ENCODE measurements around the gene CCDC51. TPM values are rescaled to one million over a fixed set of nuclear protein-coding genes. Genes with fewer than 3 reads are reported as not detected.
"Not testable (repeated sequence)": the region's sequence is repeated elsewhere in the genome, so short reads cannot be mapped to it uniquely, and the experiment has no call there.

Gene CCDC51
- total RNA-seq, 1 experiment from 2014 or later, result 29.3 TPM

GRCh38 chr3:48402281-48402732 is 37.6 kb downstream of the CCDC51 start:
- Histone ChIP-seq H4K20me1 (ENCODE audit: insufficient read depth) (no peaks in the 10 kb centered on the region), H3K9me2 (ENCODE audit: insufficient read depth) (no peaks in the 10 kb centered on the region), H3K36me3 (ENCODE audit: control insufficient read depth in 1 of 2, insufficient read depth in 2 of 2, low read length in 2 of 2) (peaks cover 0 to 2% of the 10 kb centered on the region in 2 experiments; a peak in 1 of 4 replicates), H3K79me2 (ENCODE audit: insufficient read depth, low read length) (no peaks in the 10 kb centered on the region), H3K27ac (ENCODE audit: low read depth, low read length) (peak overlapping the region; percentile 64), H3K9ac (ENCODE audit: low read length) (peak overlapping the region; percentile 23), H3K4me1 (ENCODE audit: control insufficient read depth in 1 of 2, insufficient read depth in 2 of 2, low read length in 2 of 2) (peaks cover 14 to 39% of the 10 kb centered on the region in 2 experiments), H2AFZ (ENCODE audit: low read depth, low read length, poor library complexity, severe bottlenecking) (no peak overlapping the region), H3K9me3 (ENCODE audit: control insufficient read depth in 1 of 2, insufficient read depth in 1 of 2, low read depth in 1 of 2, low read length in 2 of 2) (no peaks in the 10 kb centered on the region), H3K27me3 (ENCODE audit: insufficient read depth, low read length) (no peaks in the 10 kb centered on the region), H3K4me2 (ENCODE audit: low read length) (peak overlapping the region; percentile 58), H3K4me3 (replicated peaks in 1 of 2; ENCODE audit: low read depth in 1 of 2, low read length in 2 of 2) (no peak overlapping the region)
- TF ChIP-seq EGR1 (IDR thresholded peaks at IDR 0.05; ENCODE audit: low read depth) (no peak), SRF (IDR thresholded peaks at IDR 0.05; ENCODE audit: low read depth) (no peak), MAX (IDR thresholded peaks at IDR 0.05) (peak; percentile 95), JUND (IDR thresholded peaks at IDR 0.05) (peak; percentile 70), FOSL1 (IDR thresholded peaks at IDR 0.05; ENCODE audit: low read depth) (peak; percentile 88), SP1 (IDR thresholded peaks at IDR 0.05; ENCODE audit: low read depth) (peak; percentile 38; the same call in 1 of the 2 replicates), TCF7L2 (IDR thresholded peaks at IDR 0.05; ENCODE audit: borderline replicate concordance, extremely low read depth, insufficient read depth, insufficient read length) (peak; percentile 43)
- intact Hi-C loops (cut with micrococcal nuclease), result no loop called here
- DNase-seq (ENCODE audit: low read depth, low spot score) (peak; percentile 46), ATAC-seq (peak; percentile 65)
- no TSS peak for BruUV-seq (replicated peaks)
- RAD21 ChIA-PET (ENCODE audit: low non-redundant PET in 1 of 2, low total read pairs in 2 of 2, uncharacterized antibody in 2 of 2, unreplicated experiment in 2 of 2), result interaction anchor here (1.8 to 4.1 kb wide), 3 partner anchors 31 to 34 kb away, joined by 23 to 59 read pairs (median 54); no protein-coding TSS in a partner anchor
- POLR2A ChIA-PET, result no interaction called here
- CTCF ChIA-PET, result interaction anchor here (1.8 to 8.0 kb wide), 2 partner anchors 33 to 156 kb away, joined by 11 to 386 read pairs; no protein-coding TSS in a partner anchor

- H3K9ac ChIP-seq (ENCODE audit: low read length), result peak overlapping the region; percentile 23; the same call in 1 of the 2 replicates
- RAD21 ChIA-PET (ENCODE audit: low non-redundant PET in 1 of 2, low total read pairs in 2 of 2, uncharacterized antibody in 2 of 2, unreplicated experiment in 2 of 2), result interaction anchor here (0.7 to 4.1 kb wide), 11 partner anchors 32 to 233 kb away, joined by 3 to 59 read pairs (median 6); partner anchors contain the start of gene SLC26A6 (in 1 of the 2)
- H3K4me3 ChIP-seq (replicated peaks in 1 of 2; ENCODE audit: low read depth in 1 of 2, low read length in 2 of 2), result not testable (repeated sequence)
Observed at GRCh38 chr3:48401434-48401901, 38.5 kb downstream of the CCDC51 start.

More at GRCh38 chr3:48401434-48401901, 38.5 kb downstream of the CCDC51 start:
- not testable (repeated sequence) for H3K27me3 ChIP-seq (ENCODE audit: insufficient read depth, low read length); ATAC-seq; H3K9me3 ChIP-seq (ENCODE audit: control insufficient read depth in 1 of 2, insufficient read depth in 1 of 2, low read depth in 1 of 2, low read length in 2 of 2); H3K36me3 ChIP-seq (ENCODE audit: control insufficient read depth in 1 of 2, insufficient read depth in 2 of 2, low read length in 2 of 2); DNase-seq (ENCODE audit: low read depth, low spot score); H4K20me1 ChIP-seq (ENCODE audit: insufficient read depth); H3K79me2 ChIP-seq (ENCODE audit: insufficient read depth, low read length); H3K9me2 ChIP-seq (ENCODE audit: insufficient read depth); H2AFZ ChIP-seq (ENCODE audit: low read depth, low read length, poor library complexity, severe bottlenecking); BruUV-seq (replicated peaks)
- ChIA-PET POLR2A (interaction anchor here (0.9 to 1.7 kb wide), 3 partner anchors 31 to 38 kb away, joined by 4 to 22 read pairs (median 7); partner anchors contain the start of genes CCDC51 and TMA7), CTCF (interaction anchor here (0.6 to 8.0 kb wide), 27 partner anchors 10 to 620 kb away, joined by 3 to 386 read pairs (median 5); partner anchors contain the start of genes ATRIP, CCDC51, NCKIPSD and NDUFAF3)
- intact Hi-C loops (cut with micrococcal nuclease), result loop anchor here (1.0 to 2.0 kb wide), 3 partner anchors 35 to 147 kb away; no protein-coding TSS in a partner anchor
- H3K4me2 ChIP-seq (ENCODE audit: low read length), result peak overlapping the region; percentile 58
- peaks cover 14 to 39% of the 10 kb centered on the region in 2 experiments for H3K4me1 ChIP-seq (ENCODE audit: control insufficient read depth in 1 of 2, insufficient read depth in 2 of 2, low read length in 2 of 2)
- peak overlapping the region; percentile 64; the same call in 1 of the 2 replicates for H3K27ac ChIP-seq (ENCODE audit: low read depth, low read length)
